Measurements from ENCODE around the gene MT1X.

The MT1X gene

DNA sequence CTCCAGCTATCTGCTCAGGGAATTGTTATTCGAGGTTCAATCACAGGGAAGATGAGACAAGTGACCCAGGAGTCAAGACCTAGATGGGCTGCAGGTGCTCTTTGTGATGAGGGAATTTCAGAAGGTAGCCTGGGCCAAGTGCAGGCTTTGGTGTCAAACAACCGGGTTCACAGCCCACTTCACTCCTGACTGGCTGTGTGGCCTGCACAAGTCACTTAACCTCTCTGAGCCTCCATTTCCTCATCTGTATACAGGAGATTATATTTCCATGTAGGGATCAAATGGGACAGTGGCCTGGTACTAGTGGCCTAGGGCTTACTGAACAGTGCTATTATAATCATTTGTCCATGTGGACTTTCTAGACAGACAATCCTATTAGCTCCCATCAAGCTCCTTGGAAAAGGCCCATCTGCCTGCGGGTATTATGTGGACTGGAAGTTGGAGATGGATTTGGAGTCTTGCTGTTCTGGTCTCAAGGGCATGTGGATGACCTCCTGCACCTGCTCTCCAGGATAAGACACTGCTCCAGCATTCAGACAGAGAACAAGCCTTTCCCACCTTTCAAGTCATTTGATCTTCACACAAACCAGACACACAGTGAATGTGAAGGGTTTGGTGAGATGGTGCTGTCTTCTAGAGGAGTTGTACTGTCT lies 3.1 kb upstream of the MT1X start:
- no peak for DNase-seq (ENCODE audit: low spot score)

DNA sequence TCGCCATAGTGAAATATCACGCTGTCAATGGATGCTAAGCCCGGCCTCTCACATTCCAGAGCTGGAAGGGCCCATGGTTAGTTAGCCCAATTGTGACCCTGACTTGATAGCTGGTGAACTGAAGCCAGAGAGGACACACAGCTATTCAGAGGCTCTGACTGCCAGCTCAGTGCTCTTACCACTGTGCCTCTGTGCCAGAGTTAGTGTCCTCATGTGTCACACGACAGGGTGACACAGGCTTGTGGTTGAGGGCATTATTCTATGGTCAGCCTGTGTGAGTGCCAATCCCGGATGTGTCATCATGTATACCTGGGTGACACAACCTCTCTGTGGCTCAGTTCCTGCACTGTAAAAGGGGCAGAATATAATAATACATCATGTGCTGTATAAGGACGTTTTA lies 2.5 kb upstream of the MT1X start:
- peak; percentile 25 for DNase-seq (ENCODE audit: low spot score)

DNA sequence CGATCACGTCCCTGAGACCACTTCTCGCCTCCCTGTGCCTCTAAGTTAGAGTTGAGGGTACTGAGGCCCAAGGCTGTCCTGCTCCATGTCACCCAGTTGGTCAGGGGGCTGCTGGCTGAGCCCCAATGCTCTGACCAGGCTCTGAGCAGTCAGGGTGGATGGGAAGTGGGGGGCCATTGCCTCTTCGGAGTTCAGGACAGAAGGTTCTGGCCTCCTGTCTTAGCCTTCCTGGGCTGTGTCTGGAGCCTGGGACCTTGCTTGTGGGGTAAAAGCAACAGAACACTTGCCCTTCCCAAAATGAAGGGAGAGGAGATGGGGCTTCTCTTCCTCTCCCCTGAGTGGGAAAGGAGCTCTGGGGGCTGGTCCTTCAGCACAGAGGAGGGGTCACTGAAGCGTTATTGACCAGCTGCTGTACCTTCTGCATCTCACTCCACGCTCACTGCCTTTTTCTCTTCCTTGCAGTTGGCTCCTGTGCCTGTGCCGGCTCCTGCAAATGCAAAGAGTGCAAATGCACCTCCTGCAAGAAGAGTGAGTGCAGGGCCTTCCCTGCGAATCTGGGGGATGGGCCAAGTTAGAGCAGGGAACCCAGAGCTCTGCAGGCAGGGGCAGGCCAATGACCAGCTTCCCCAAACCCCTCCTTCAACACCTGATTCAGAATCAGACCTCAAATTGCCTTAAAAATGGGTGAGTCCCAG lies 580 bp downstream of the MT1X start:
- DNase-seq (ENCODE audit: low spot score): no peak

DNA sequence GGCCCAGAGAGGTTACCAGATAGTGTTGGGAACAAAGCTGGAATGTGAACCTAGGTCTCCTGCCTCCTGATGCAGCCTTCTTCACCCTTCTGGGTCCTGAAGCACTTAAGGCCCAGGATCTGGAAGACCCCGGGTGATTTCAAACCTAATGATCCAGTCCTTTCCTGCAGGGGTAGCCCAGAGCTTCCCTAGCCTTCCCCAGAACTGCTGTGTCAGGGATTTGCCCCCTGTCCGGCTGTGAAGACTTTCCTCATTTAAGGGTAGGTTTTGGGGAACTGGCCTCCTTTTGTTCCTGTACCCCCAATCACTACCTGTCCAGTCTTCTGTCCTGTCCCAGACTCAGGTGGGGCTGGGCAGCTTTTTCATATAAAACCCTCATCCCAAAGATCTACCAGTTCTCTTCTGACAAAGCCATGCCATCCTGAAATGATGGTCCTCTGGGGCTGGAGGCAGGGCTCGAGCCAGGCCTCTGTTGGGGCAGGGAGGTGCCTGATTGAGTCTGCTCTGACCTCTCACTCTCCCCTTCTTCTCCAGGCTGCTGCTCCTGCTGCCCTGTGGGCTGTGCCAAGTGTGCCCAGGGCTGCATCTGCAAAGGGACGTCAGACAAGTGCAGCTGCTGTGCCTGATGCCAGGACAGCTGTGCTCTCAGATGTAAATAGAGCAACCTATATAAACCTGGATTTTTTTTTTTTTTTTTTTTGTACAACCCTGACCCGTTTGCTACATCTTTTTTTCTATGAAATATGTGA lies 1.3 kb downstream of the MT1X start:
- no peak for DNase-seq (ENCODE audit: low spot score)

DNA sequence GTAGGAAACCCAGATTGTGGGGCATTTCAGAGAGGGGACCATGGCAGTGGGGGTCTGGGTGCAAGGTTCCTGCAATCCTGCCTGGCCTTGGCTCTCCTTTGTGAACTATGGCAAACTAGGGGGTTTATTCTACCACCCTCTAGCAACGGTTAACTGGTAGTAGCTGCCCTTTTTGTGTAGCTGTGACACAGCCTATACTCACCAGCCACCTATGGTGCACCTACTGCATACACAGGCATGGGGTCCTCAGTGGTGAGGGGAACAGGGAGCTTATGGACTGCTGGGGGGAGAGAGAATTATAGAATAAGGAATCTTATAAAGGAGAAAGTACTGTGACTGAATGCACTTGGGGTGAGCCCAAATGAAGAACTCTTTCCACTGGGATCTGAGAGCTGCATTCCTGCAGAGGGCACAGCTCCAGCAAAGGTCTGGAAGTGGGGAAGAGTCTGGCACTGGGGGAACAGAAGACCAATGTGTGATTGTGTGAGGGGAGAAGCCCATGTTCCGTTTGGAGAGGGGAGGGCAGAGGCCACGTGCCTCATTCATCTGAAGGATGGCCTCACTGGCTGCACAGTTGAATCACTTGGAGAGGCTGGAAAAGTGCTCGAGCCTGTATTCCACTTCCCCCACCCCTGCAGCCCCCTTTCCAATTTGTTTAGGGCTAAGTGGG lies 2.1 kb downstream of the MT1X start:
- no peak for DNase-seq (ENCODE audit: low spot score)

DNA sequence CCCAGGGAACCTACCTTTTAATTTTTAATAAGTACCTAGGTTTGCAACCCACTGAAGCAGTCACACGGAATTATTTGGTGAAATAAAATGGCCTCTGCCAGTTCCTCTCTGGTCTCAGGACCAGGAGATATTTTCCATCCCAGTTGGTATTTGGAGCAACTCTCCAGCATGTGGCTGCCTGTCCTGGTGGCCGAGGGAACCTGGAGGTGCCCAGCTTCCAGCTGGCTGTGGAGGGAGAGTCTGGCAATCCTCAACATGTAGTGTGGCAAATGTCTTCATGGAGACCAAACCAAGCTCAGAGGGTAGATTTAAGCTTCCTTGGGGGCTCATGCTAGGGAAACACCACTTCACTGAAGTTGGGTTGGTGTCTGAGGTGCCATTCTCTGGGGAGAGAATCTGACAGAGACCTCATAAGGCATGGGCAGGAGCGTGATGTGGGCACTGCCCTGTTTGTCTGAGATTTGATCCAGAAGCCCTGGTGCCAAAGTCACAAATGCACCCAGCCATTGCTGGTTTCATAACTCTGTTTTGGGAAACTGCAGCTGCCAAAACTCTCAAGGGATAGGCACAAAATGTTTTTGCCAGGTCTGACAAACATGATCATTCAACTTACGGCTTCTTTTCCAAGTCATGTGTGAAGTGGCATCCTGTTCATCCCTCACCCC lies 2.8 kb downstream of the MT1X start:
- no peak for DNase-seq (ENCODE audit: low spot score)

DNA sequence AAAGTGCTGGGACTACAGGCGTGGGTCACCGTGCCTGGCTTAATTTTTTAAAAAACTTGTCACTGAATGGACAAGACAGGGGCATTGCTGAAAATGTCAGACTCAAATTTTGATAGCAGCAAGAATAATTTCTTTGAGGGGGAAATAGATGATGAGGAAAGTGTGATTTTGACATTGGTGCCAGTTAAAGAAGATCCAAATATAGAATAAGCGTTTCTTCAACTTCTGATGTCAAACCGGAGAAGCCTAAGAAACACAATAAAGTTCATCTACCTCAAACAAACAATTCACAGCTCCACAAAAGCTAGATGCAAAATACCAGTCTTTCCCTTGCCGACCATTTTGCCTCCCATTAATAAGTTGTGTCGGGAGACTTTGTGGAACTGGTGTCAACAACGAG lies 4.5 kb downstream of the MT1X start:
- no peak for DNase-seq (ENCODE audit: low spot score)

DNA sequence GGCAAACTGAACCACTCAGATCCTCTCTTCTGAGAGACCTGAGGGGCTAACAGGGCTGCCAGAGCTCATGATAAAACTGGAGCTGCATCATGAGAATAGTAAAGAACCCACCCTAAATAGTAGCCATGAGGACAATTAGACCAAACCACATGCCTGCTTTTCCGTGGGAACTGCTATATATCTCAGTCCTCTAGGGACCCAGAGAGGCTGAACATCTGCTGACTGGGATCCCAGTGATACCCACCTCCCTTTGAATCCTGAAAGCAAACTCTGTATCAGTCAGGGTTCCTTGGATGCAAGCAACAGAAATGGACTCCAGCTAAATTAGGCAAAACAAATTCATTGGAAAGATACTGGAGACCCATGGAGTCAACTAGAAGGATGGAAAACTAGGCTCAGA lies 6.5 kb downstream of the MT1X start:
- DNase-seq (ENCODE audit: low spot score): no peak

DNA sequence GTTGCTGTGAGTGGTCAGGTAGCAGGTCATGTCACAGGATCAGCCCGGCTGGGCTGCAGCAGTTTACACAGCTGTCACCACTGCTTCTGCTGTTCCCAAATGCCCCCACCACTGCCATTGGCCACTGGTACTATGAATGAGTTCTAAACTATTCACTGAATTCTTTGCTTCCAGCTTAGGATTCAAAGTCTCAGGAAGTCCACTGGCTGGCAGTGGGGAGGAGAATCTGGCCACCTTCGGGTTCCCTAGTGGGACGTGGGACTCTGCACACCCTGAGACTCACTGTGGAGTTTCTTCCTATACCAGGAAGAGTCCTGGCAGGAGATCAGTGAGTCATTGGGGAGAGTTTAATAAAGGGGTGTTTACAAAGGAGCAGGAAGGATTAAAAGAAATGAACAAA lies 6.9 kb downstream of the MT1X start:
- no peak for DNase-seq (ENCODE audit: low spot score)

DNA sequence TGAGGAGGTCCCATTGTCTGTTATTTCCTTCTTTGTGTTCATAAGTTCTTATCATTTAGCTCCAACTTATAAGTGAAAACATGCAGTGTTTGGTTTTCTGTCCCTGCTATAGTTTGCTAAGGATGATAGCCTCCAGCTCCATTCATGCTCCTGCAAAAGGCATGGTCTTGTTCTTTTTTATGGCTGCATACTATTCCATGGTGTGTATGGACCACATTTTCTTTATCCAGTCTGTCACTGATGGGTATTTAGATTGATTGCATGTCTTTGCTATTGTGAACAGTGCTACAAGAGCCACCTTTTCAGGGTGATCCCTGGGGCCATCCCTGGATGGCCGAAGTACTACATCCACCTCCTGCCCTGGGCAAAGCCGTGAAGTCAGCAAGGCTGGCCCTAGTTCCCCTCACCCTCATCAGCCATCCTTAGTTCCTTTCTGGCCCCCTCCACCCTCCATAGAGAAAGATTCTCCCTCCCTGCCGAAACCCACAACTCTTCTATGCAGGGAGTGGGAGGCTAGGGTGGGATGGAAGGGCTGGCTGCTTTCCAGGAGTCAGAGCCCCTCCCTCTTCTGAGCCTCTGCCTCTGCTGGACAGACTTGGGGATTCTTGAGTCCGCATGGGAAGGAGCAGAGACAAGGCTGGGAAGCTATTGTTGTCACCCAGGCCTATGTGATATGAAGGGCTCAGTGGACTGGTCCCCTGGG lies 8.3 kb downstream of the MT1X start:
- no peak for DNase-seq (ENCODE audit: low spot score)

DNA sequence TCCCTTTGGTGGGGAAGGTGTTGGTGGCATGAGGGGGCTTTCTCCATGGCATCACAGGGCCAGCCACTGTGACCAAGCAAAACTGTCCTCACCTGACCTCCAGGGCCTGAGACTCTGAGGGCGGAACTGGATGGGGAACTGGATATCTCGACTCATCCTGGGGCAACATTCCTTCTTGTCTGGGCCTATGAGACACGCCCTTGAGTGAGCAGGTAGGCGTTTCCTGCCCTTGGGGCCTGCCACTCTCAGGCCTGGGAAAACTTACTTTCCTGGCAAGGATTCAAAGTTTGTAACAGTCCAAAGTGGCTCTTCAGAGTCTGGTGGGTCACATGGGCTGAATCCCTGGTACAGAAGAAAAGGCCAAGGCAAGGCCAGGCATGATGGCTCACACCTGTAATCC lies 9.6 kb downstream of the MT1X start:
- DNase-seq (ENCODE audit: low spot score): no peak

DNA sequence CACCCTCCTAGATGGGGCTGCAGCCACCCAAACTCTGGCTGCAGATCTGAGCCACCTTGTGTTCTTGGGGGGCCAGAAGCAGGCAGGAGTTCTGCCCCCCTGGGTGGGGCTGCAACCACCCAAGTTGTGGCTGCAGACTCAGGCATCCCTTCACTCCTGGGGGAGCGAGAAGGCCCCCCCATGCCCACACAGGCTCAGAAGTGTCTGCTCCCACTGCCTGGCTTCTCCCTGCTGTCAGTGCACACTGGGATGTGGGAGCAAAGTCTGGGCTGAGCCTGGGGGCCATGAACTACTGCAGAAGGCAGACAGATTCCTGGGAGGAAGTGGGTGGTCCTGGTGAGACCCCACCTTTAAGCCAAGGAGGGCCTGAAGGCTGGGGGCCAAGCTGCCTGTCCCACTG lies 13.0 kb downstream of the MT1X start:
- no peak for DNase-seq (ENCODE audit: low spot score)

DNA sequence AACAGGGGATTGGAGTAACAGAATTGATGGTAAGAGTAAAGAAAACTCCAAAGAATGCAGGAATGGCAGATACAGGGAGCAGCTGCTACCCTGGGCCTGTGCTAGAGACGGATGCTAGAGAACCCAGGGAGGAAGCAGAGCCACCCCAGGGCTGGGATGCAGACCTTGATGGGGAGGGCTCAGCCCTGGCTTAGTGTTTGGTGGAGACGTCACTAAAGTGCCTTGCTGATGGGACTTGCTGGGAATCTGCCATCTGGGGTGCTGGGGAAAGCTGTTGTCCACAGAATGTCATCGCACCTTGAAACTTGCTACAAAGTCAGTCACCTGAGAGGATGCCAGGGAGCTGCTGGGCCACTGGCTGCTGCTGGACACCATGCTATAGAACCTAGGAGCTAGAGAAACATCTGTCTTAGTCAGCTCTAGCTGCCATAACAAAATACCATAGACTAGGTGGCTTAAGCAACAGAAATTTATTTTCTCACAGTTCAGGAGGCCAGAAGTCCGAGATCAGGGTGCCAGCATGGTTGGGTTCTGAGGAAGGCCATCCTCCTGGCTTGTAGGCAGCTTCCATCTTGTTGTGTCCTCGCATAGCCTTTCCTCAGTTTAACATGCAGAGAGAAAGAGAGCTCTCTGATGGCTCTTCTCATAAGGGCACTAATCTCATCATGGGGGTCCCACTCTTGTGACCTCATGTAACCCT lies 15.3 kb downstream of the MT1X start:
- DNase-seq (ENCODE audit: low spot score): no peak

DNA sequence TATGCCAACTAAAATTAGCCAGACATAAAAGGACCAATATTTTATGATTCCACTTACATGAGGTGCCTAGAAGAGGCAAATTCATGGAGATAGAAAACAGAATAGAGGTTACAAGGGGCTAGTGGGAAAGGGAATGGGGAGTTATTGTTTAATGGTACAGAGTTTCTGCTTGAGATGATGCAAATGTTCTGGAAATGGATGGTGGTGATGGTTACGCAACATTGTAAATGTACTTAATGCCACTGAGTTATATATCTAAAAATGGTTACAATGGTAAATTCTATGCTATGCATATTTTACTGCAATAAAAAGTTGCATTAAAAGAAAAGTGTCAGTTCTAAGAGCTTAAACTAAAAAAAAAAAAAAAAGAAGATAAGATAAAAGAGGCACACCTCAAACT lies 17.9 kb downstream of the MT1X start:
- DNase-seq (ENCODE audit: low spot score): no peak

DNA sequence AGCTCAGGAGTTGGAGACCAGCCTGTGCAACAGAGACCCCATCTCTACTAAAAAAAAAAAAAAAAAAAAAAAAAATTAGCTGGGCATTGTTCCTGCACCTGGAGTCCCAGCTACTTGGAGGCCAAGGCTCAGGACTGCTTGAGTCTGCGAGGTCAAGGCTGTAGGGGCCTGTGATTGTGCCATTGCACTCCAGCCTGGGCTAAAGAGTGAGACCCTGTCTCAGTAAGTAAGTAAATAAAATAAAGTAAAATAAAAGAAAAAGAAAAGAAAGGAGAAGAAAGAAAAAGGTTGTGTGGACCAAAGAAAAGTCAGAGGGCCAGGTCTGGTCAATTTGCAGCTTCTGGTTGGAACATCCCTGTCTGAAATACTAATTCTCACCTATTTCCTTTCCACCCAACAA lies 18.4 kb downstream of the MT1X start:
- DNase-seq (ENCODE audit: low spot score): no peak

DNA sequence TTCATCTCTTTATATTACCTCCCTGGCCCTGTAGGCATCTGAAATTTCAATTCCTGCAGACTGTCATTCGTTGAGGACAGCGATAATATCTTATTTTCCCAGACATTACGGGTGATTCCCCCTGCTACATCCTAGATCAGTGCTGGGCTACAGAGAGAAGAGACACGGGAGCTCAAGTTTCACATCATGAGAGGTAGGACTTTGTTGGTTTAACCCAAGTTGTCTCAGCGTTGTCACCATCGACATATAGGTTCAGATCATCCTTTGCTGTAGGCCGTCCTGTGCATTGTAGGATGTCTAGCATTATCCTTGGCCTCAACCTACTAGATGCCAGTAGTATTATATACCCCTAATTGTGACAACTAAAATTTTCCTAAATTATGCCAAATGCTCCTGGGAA lies 19.3 kb downstream of the MT1X start:
- no peak for DNase-seq (ENCODE audit: low spot score)

DNA sequence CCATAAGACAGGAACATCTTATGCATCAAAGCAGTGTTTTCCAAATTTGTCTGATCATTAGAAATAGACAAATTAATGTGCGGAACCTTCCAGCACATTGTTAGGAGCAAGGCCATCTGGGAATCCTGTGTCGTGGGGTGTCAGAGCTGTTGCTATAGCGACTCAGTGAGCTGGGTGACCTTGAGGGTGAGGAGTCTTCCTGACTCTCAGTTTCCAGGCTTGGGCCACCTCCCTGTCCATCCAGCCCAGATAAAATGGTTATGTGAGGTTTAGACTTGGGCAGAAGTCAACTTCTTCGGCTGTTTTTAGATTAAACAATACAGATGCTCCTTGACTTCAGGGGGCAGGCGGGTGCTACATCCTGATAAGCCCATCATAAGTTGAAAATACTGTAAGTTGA lies 20.6 kb downstream of the MT1X start:
- DNase-seq (ENCODE audit: low spot score): no peak

DNA sequence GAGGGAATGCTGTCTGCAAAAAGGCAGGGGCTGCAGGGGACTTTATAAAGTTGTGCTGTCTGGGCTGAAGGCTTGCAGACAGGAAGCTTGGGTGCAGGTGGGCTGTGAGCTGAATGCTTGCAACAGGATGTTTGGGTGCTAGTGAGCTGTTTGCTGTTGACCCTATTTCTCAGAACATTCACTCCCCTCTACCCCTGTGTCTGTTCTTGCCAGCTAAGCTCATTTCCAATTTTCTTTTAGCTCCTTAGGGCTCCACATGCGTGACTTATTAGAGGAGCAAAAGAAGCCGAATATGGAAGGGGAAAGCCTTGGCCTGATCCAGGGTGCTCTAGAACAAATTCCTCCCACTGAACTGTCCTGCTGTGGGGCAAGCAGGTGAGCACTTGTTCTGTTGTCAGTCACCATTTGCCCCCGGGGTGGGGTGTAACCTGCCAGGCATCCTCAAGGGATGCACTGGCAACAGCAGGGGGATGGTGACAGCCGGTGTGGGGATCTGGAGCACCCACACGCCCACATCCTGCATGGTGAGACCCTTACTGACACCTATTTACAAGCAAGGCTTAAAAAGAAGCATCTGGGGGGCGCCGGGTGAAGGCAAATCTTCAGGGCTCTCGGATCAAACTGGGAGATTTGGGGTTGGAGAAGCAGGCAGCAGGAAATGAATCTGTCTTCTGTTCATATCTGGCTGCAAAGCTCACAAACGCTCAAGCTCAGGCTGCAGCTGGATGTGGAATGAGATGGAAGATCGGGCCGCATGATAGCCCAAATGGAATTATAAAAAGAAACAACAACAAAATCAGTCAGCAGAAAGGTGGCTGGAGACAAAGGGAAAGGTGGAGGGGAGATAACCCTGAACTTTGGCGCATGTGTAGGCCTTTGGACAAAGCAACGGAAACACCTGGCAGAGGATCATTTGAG lies 26.5 kb downstream of the MT1X start:
- DNase-seq (ENCODE audit: low spot score): peak; percentile 43

DNA sequence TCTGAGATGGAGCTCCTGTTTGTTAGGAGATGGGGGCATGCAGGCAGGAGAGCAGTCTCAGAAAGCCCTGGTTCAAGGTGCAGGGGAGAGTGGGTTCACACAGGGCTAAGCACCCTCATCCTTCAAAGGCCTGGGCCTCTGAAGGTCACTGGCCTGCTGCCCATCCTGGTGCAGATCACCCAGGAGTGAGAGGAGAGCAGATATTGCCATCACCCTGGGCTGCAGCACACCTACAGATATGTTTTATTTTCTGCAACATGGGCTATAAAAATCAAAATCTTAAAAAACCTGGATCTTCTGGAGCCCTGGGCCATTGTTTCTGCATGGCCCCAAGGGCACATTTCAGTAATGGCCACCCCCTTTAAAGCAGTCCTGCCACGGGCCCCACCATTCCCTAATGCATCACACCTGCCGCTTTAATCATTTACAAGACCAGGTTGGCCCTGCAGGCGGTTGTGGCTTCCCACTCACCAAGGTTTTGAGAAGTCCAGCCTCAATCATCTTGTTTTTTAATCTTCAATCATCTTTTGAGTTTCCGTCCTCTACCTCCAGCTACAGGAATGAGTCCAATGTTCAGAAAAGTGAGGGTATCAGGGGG lies 27.3 kb downstream of the MT1X start:
- DNase-seq (ENCODE audit: low spot score): no peak

All from CD4-positive, alpha-beta T cell treated with Interleukin-2 at 100 ng/mL for 4 hours (primary cell).